ENCODE data around the gene FANCM.

GRCh38 chr14:45177076-45177475, 41.3 kb downstream of the FANCM start:
- TF ChIP-seq CTCF (IDR thresholded peaks at IDR 0.05; ENCODE audit: borderline replicate concordance, extremely low read depth, low read length, poor library complexity, severe bottlenecking) (no peak), EZH2 (IDR thresholded peaks at IDR 0.05; ENCODE audit: borderline replicate concordance, low read depth, low read length, severe bottlenecking) (no peak)

Measured in DND-41 (cell line).